Measurements from ENCODE around the gene OPALIN. TPM values are rescaled to one million over a fixed set of nuclear protein-coding genes. Genes with fewer than 3 reads are reported as not detected.

Gene OPALIN
- total RNA-seq, 3 donors from 2014 or later: not detected

- intact Hi-C loops (cut with DNase I; ENCODE audit: low total_unique reads): no loop called here
- Histone ChIP-seq H3K4me1 (no peaks in the 10 kb centered on the region), H3K9me3 (no peaks in the 10 kb centered on the region), H3K4me3 (no peak overlapping the region), H3K27ac (no peak overlapping the region), H3K36me3 (no peaks in the 10 kb centered on the region), H3K27me3 (peaks cover 0 to 7% of the 10 kb centered on the region in 2 donors)
- DNase-seq (ENCODE audit: low spot score in 2 of 2): no peak
- TF ChIP-seq POLR2A (IDR thresholded peaks at IDR 0.05): no peak
- no peak for TF ChIP-seq CTCF (IDR thresholded peaks at IDR 0.05)
- TF ChIP-seq POLR2AphosphoS5 (IDR thresholded peaks at IDR 0.05): no peak
Observed at GRCh38 chr10:96376483-96376882, 17.7 kb upstream of the OPALIN start.

GRCh38 chr10:96374985-96375830 is 16.4 kb upstream of the OPALIN start:
- H3K27me3 ChIP-seq: peaks cover 0 to 7% of the 10 kb centered on the region in 2 donors
- H3K27ac ChIP-seq: no peak overlapping the region
- H3K36me3 ChIP-seq: no peaks in the 10 kb centered on the region
- peak overlapping the region; percentile 33 to 67 (median 41) for H3K4me3 ChIP-seq
- no peaks in the 10 kb centered on the region for H3K4me1 ChIP-seq
- no peaks in the 10 kb centered on the region for H3K9me3 ChIP-seq
- peak; percentile 67 to 83 for DNase-seq (ENCODE audit: low spot score in 2 of 2)
- intact Hi-C loops (cut with DNase I; ENCODE audit: low total_unique reads): no loop called here
- peak in 1 of 3 donors; percentile 23 for TF ChIP-seq POLR2AphosphoS5 (IDR thresholded peaks at IDR 0.05)
- no peak for TF ChIP-seq POLR2A (IDR thresholded peaks at IDR 0.05)
- TF ChIP-seq CTCF (IDR thresholded peaks at IDR 0.05): peak; percentile 79 to 94 (median 83)

- no peak for DNase-seq (ENCODE audit: low spot score in 2 of 2)
- no peaks in the 10 kb centered on the region for H3K36me3 ChIP-seq
- no peaks in the 10 kb centered on the region for H3K4me1 ChIP-seq
- peak overlapping the region in 1 of 3 donors; percentile 67 for H3K4me3 ChIP-seq
- intact Hi-C loops (cut with DNase I; ENCODE audit: low total_unique reads): no loop called here
- H3K27ac ChIP-seq: no peak overlapping the region
- H3K9me3 ChIP-seq: no peaks in the 10 kb centered on the region
- TF ChIP-seq POLR2A (IDR thresholded peaks at IDR 0.05) (no peak), POLR2AphosphoS5 (IDR thresholded peaks at IDR 0.05) (no peak), CTCF (IDR thresholded peaks at IDR 0.05) (no peak)
- H3K27me3 ChIP-seq: peaks cover 0 to 7% of the 10 kb centered on the region in 2 donors
Observed at GRCh38 chr10:96374639-96374984, 15.8 kb upstream of the OPALIN start.

- DNase-seq (ENCODE audit: low spot score in 2 of 2): peak in 1 of 2 donors; percentile 2
- no peaks in the 10 kb centered on the region for H3K4me1 ChIP-seq
- no peaks in the 10 kb centered on the region for H3K9me3 ChIP-seq
- H3K4me3 ChIP-seq: no peak overlapping the region
- intact Hi-C loops (cut with DNase I; ENCODE audit: low total_unique reads): no loop called here
- H3K27ac ChIP-seq: no peak overlapping the region
- no peak for TF ChIP-seq CTCF (IDR thresholded peaks at IDR 0.05)
- no peak for TF ChIP-seq POLR2A (IDR thresholded peaks at IDR 0.05)
- TF ChIP-seq POLR2AphosphoS5 (IDR thresholded peaks at IDR 0.05): no peak
- H3K27me3 ChIP-seq: peaks cover 0 to 7% of the 10 kb centered on the region in 2 donors
- no peaks in the 10 kb centered on the region for H3K36me3 ChIP-seq
Observed at GRCh38 chr10:96374004-96374403, 15.2 kb upstream of the OPALIN start.

GRCh38 chr10:96371356-96371755 is 12.6 kb upstream of the OPALIN start:
- Histone ChIP-seq H3K27ac (no peak overlapping the region), H3K36me3 (no peaks in the 10 kb centered on the region), H3K4me3 (no peak overlapping the region), H3K27me3 (no peaks in the 10 kb centered on the region), H3K4me1 (no peaks in the 10 kb centered on the region), H3K9me3 (no peaks in the 10 kb centered on the region)
- intact Hi-C loops (cut with DNase I; ENCODE audit: low total_unique reads): no loop called here
- TF ChIP-seq POLR2A (IDR thresholded peaks at IDR 0.05) (no peak), POLR2AphosphoS5 (IDR thresholded peaks at IDR 0.05) (no peak), CTCF (IDR thresholded peaks at IDR 0.05) (no peak)
- DNase-seq (ENCODE audit: low spot score in 2 of 2): no peak

All from breast epithelium (tissue), 4 donors.